Gastroesophageal sphincter (tissue), 4 donors: ENCODE data around the gene PITPNM1. TPM values are rescaled to one million over a fixed set of nuclear protein-coding genes. Genes with fewer than 3 reads are reported as not detected.
A peak's percentile ranks its signal among the peaks of the same experiment; 100 is the strongest.

ENCODE experiments used
- ATAC-seq: fragments of 150-250 bp; one replicate; pipeline ENCODE4 v1.9.1; 2016; ENCODE audit warnings: mild to moderate bottlenecking, moderate library complexity
- H3K27ac ChIP-seq, 4 donors: fragments of 200-600 bp; sonication (generic) in 3 of 4; 1 replicate in 3 of 4; 2 replicates in 1 of 4; pipeline ENCODE4 v1.5.1; 2016 to 2019
- H3K27me3 ChIP-seq: fragments of 200-600 bp; sonication (generic); one replicate; pipeline ENCODE4 v1.5.1; 2019
- H3K36me3 ChIP-seq, 2 donors: fragments of 200-600 bp; sonication (generic); one replicate each; pipeline ENCODE4 v1.5.1; 2019; ENCODE audit warnings: control low read depth in 1 of 2
- H3K4me1 ChIP-seq, 3 donors: fragments of 200-600 bp; sonication (generic); 1 replicate in 2 of 3; 2 replicates in 1 of 3; pipeline ENCODE4 v1.5.1; 2016 to 2019; ENCODE audit warnings: control low read depth in 2 of 3
- H3K4me3 ChIP-seq, 2 donors: fragments of 200-600 bp; sonication (generic); one replicate each; pipeline ENCODE4 v1.5.1; 2019; ENCODE audit warnings: mild to moderate bottlenecking in 1 of 2, moderate library complexity in 1 of 2
- H3K9me3 ChIP-seq, 3 donors: fragments of 200-600 bp; sonication (generic); one replicate each; pipeline ENCODE4 v1.5.1; 2017 to 2019; ENCODE audit warnings: control low read depth in 2 of 3
- CTCF ChIP-seq, 4 experiments: fragments of 200-600 bp in 2 of 4; fragments of 450-650 bp in 2 of 4; sonication (generic) in 1 of 4; IDR thresholded peaks; one replicate each; pipeline ENCODE4 v1.5.1; 2017 to 2019; ENCODE audit warnings: antibody characterized with exemption in 4 of 4, mild to moderate bottlenecking in 2 of 4, moderate library complexity in 2 of 4
- EP300 ChIP-seq: sonication (generic); formaldehyde crosslinking; IDR thresholded peaks from one replicate; pipeline ENCODE4 v1.6.1; 2017; ENCODE audit warnings: antibody characterized with exemption, mild to moderate bottlenecking
- POLR2A ChIP-seq, 2 donors: fragments of 450-650 bp; IDR thresholded peaks; one replicate each; pipeline ENCODE4 v1.6.1; 2017; ENCODE audit warnings: antibody characterized with exemption in 2 of 2, mild to moderate bottlenecking in 2 of 2, moderate library complexity in 1 of 2
- POLR2AphosphoS5 ChIP-seq: sonication (generic); formaldehyde crosslinking; IDR thresholded peaks from one replicate; pipeline ENCODE4 v1.6.1; 2017; ENCODE audit warnings: antibody characterized with exemption
- WGBS, 2 donors: methylation state at CpG; one replicate each; pipeline ENCODE4 v1.1.5; 2018; ENCODE audit warnings: low coverage in 1 of 2; 5-methylcytosine and 5-hydroxymethylcytosine counted together
- total RNA-seq, 4 donors: library from RNA; depleted of rRNA; stranded (reverse); fragments of >200 nt; gene quantifications; one replicate each; pipeline ENCODE4 v1.1.0, GENCODE V29; 2016

The PITPNM1 gene
- total RNA-seq, 4 donors from 2014 or later: 9.5 to 18.7 (median 15.4) TPM

- no peaks in the 10 kb centered on the region for H3K36me3 ChIP-seq
- no peak for ATAC-seq
- no peaks in the 10 kb centered on the region for H3K9me3 ChIP-seq
- no peaks in the 10 kb centered on the region for H3K27me3 ChIP-seq
- no peak overlapping the region for H3K27ac ChIP-seq
- H3K4me1 ChIP-seq: peaks cover 0 to 16% (median 9%) of the 10 kb centered on the region in 3 donors
- H3K4me3 ChIP-seq: no peak overlapping the region
- TF ChIP-seq POLR2AphosphoS5 (no peak), POLR2A (IDR thresholded peaks at IDR 0.05) (no peak)
- 63 to 72% methylated on average over 6 to 7 of the region's 7 CpGs for WGBS, 2 donors
These were observed 32.3 kb downstream of the PITPNM1 start for GRCh38 chr11:67472882-67473281.

- H3K36me3 ChIP-seq: peaks cover 0 to 4% of the 10 kb centered on the region in 2 donors
- no peak overlapping the region for H3K27ac ChIP-seq
- H3K9me3 ChIP-seq: no peaks in the 10 kb centered on the region
- H3K27me3 ChIP-seq: no peaks in the 10 kb centered on the region
- TF ChIP-seq EP300: no peak
- no peak for TF ChIP-seq CTCF (IDR thresholded peaks at IDR 0.05)
- no peak for TF ChIP-seq POLR2AphosphoS5
- no peak for TF ChIP-seq POLR2A (IDR thresholded peaks at IDR 0.05)
- peaks cover 0 to 40% (median 15%) of the 10 kb centered on the region in 3 donors for H3K4me1 ChIP-seq
- no peak for ATAC-seq
- 57 to 72% methylated on average over 5 to 8 of the region's 8 CpGs for WGBS, 2 donors
- no peak overlapping the region for H3K4me3 ChIP-seq
These were observed 34.7 kb downstream of the PITPNM1 start for GRCh38 chr11:67470337-67471002.

- Histone ChIP-seq H3K4me3 (peak overlapping the region; percentile 61 to 84), H3K36me3 (peaks cover 0 to 4% of the 10 kb centered on the region in 2 donors), H3K9me3 (no peaks in the 10 kb centered on the region), H3K27ac (peak overlapping the region; percentile 77 to 90 (median 88)), H3K27me3 (no peaks in the 10 kb centered on the region), H3K4me1 (peaks cover 0 to 51% (median 15%) of the 10 kb centered on the region in 3 donors)
- 0 to 4% methylated on average over 2 to 8 of the region's 9 CpGs for WGBS, 2 donors
- ATAC-seq: no peak
- TF ChIP-seq POLR2A (IDR thresholded peaks at IDR 0.05): no peak
- TF ChIP-seq CTCF (IDR thresholded peaks at IDR 0.05): no peak
- TF ChIP-seq EP300: no peak
- no peak for TF ChIP-seq POLR2AphosphoS5
These were observed 35.7 kb downstream of the PITPNM1 start for GRCh38 chr11:67469508-67469811.

GRCh38 chr11:67468759-67469507, 36.2 kb downstream of the PITPNM1 start, which contains the start of gene TMEM134:
TSS of gene TMEM134 (minus strand) at chr11:67469251. CDS start at chr11:67469192, 59 bp downstream.
- no peaks in the 10 kb centered on the region for H3K9me3 ChIP-seq
- TF ChIP-seq POLR2A (IDR thresholded peaks at IDR 0.05): peak; percentile 81 to 94
- TF ChIP-seq CTCF (IDR thresholded peaks at IDR 0.05): peak in 3 of 4 experiments; percentile 49 to 71 (median 60)
- no peak for TF ChIP-seq EP300
- TF ChIP-seq POLR2AphosphoS5: peak; percentile 89
- WGBS, 2 donors: no CpG with 5 or more reads among the region's 76 CpGs

DNA sequence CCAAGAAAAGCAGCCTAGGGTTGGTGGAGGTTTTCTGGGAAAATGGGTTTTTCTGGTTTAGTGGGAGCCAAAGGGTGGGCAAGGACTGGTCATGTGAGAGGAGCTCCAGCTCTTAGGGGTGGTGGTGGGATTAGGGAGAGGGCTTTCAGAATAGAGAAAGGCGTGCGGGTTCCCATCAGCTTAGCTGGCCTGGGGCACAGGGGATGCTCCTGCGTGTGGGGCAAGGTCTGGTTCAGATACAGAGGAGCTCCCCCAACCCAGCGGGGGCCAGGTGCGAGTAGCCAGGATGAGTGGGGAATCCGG, 36.8 kb downstream of the PITPNM1 start:
- no peaks in the 10 kb centered on the region for H3K27me3 ChIP-seq
- H3K36me3 ChIP-seq: peaks cover 0 to 4% of the 10 kb centered on the region in 2 donors
- peak overlapping the region; percentile 16 to 90 (median 88) for H3K27ac ChIP-seq
- H3K9me3 ChIP-seq: no peaks in the 10 kb centered on the region
- H3K4me3 ChIP-seq: peak overlapping the region; percentile 61 to 84
- WGBS, 2 donors: 7% methylated on average over 3 of the region's 6 CpGs; no CpG with 5 or more reads in 1 of the 2 donors
- ATAC-seq: no peak
- no peak for TF ChIP-seq CTCF (IDR thresholded peaks at IDR 0.05)
- no peak for TF ChIP-seq POLR2A (IDR thresholded peaks at IDR 0.05)
- TF ChIP-seq EP300: no peak
- TF ChIP-seq POLR2AphosphoS5: no peak
- H3K4me1 ChIP-seq: peaks cover 0 to 60% (median 23%) of the 10 kb centered on the region in 3 donors

More at GRCh38 chr11:67468759-67469507, 36.2 kb downstream of the PITPNM1 start, which contains the start of gene TMEM134:
- Histone ChIP-seq H3K27ac (peak within 1 kb of the TSS; percentile 77 to 90 (median 88)), H3K27me3 (no peaks in the 10 kb centered on the region), H3K36me3 (peaks cover 0 to 4% of the 10 kb centered on the region in 2 donors), H3K4me3 (peak within 1 kb of the TSS; percentile 61 to 84), H3K4me1 (peaks cover 0 to 56% (median 19%) of the 10 kb centered on the region in 3 donors)
- peak; percentile 93 for ATAC-seq
